Lower leg skin (tissue), 3 donors: ENCODE measurements around the gene SF3B6.
"Not testable (repeated sequence)": the region's sequence is repeated elsewhere in the genome, so short reads cannot be mapped to it uniquely, and the experiment has no call there.

ENCODE experiments used
- POLR2A ChIP-seq, 2 donors: fragments of 450-650 bp; IDR thresholded peaks; one replicate each; pipeline ENCODE4 v1.6.1; 2016 to 2017; ENCODE audit warnings: antibody characterized with exemption in 2 of 2, mild to moderate bottlenecking in 1 of 2, moderate library complexity in 1 of 2
- TF ChIP-seq, protein P1 (sequence below), 3 donors: fragments of 450-650 bp; IDR thresholded peaks; one replicate each; pipeline ENCODE4 v1.5.1; 2016; ENCODE audit warnings: antibody characterized with exemption in 3 of 3, mild to moderate bottlenecking in 3 of 3, moderate library complexity in 2 of 3

DNA sequence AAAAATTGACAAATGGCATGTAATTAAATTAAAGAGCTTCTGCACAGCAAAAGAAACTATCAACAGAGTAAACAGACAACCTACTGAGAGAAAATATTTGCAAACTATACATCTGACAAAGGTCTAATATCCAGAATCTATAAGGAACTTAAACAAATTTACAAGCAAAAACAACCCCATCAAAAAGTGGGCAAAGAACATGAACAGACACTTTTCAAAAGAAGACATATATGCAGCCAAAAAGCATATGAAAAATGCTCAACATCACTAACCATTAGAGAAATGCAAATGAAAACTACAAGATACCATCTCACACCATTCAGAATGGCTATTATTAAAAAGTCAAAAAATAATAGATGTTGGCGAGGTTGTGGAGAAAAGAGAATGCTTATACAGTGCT is 33.3 kb upstream of the SF3B6 start:
- TF ChIP-seq, protein P1, sequence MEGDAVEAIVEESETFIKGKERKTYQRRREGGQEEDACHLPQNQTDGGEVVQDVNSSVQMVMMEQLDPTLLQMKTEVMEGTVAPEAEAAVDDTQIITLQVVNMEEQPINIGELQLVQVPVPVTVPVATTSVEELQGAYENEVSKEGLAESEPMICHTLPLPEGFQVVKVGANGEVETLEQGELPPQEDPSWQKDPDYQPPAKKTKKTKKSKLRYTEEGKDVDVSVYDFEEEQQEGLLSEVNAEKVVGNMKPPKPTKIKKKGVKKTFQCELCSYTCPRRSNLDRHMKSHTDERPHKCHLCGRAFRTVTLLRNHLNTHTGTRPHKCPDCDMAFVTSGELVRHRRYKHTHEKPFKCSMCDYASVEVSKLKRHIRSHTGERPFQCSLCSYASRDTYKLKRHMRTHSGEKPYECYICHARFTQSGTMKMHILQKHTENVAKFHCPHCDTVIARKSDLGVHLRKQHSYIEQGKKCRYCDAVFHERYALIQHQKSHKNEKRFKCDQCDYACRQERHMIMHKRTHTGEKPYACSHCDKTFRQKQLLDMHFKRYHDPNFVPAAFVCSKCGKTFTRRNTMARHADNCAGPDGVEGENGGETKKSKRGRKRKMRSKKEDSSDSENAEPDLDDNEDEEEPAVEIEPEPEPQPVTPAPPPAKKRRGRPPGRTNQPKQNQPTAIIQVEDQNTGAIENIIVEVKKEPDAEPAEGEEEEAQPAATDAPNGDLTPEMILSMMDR (IDR thresholded peaks at IDR 0.05) = not testable (repeated sequence)
- TF ChIP-seq POLR2A (IDR thresholded peaks at IDR 0.05) = not testable (repeated sequence)
